ENCODE data around the gene TMEM91. TPM values are rescaled to one million over a fixed set of nuclear protein-coding genes. Genes with fewer than 3 reads are reported as not detected.
A peak's percentile ranks its signal among the peaks of the same experiment; 100 is the strongest.

TMEM91 gene
- total and polyA plus RNA-seq, 7 donors, result 0.46 to 47.1 (median 13.6) TPM

GRCh38 chr19:41410336-41411054 is 34.2 kb downstream of the TMEM91 start:
- 93 to 95% methylated on average over 23 of the region's 23 CpGs for WGBS, 2 donors
- DNase-seq, result no peak
- H3K4me1 ChIP-seq, result peaks cover 0 to 24% (median 19%) of the 10 kb centered on the region in 4 donors
- H3K27ac ChIP-seq, result peak overlapping the region in 2 of 4 donors; percentile 4 to 18
- H3K4me3 ChIP-seq, result no peak overlapping the region
- no peak for TF ChIP-seq EP300 (IDR thresholded peaks at IDR 0.05)
- TF ChIP-seq CTCF (IDR thresholded peaks at IDR 0.05), result no peak
- no peak for TF ChIP-seq POLR2AphosphoS5 (IDR thresholded peaks at IDR 0.05)
- TF ChIP-seq POLR2A (IDR thresholded peaks at IDR 0.05), result no peak
- intact Hi-C loops (cut with DNase I), result no loop called here
- H3K36me3 ChIP-seq, result peaks cover 23 to 51% (median 33%) of the 10 kb centered on the region in 4 donors
- no peaks in the 10 kb centered on the region for H3K27me3 ChIP-seq
- H3K9me3 ChIP-seq, result no peaks in the 10 kb centered on the region

- Histone ChIP-seq H3K4me1 (peaks cover 0 to 24% (median 19%) of the 10 kb centered on the region in 4 donors), H3K27me3 (no peaks in the 10 kb centered on the region), H3K27ac (peak overlapping the region in 1 of 4 donors; percentile 30), H3K9me3 (no peaks in the 10 kb centered on the region), H3K36me3 (peaks cover 23 to 57% (median 33%) of the 10 kb centered on the region in 4 donors), H3K4me3 (no peak overlapping the region)
- DNase-seq, result no peak
- no peak for TF ChIP-seq EP300 (IDR thresholded peaks at IDR 0.05)
- no peak for TF ChIP-seq POLR2AphosphoS5 (IDR thresholded peaks at IDR 0.05)
- no peak for TF ChIP-seq CTCF (IDR thresholded peaks at IDR 0.05)
- TF ChIP-seq POLR2A (IDR thresholded peaks at IDR 0.05), result no peak
- 77 to 79% methylated on average over 9 of the region's 9 CpGs for WGBS, 2 donors
- intact Hi-C loops (cut with DNase I), result no loop called here
Observed at GRCh38 chr19:41411100-41411967, 35.0 kb downstream of the TMEM91 start.

GRCh38 chr19:41411968-41412265 is 35.6 kb downstream of the TMEM91 start:
- Histone ChIP-seq H3K36me3 (peaks cover 23 to 63% (median 38%) of the 10 kb centered on the region in 4 donors), H3K4me1 (peaks cover 0 to 24% (median 19%) of the 10 kb centered on the region in 4 donors), H3K27ac (no peak overlapping the region), H3K27me3 (no peaks in the 10 kb centered on the region), H3K9me3 (no peaks in the 10 kb centered on the region), H3K4me3 (no peak overlapping the region)
- DNase-seq, result no peak
- intact Hi-C loops (cut with DNase I), result no loop called here
- WGBS, 2 donors, result 74 to 84% methylated on average over 11 of the region's 11 CpGs
- no peak for TF ChIP-seq CTCF (IDR thresholded peaks at IDR 0.05)
- peak in 1 of 4 donors; percentile 16 for TF ChIP-seq POLR2AphosphoS5 (IDR thresholded peaks at IDR 0.05)

GRCh38 chr19:41412953-41413352 is 36.6 kb downstream of the TMEM91 start:
- Histone ChIP-seq H3K27me3 (no peaks in the 10 kb centered on the region), H3K4me3 (no peak overlapping the region), H3K27ac (no peak overlapping the region), H3K9me3 (no peaks in the 10 kb centered on the region), H3K4me1 (peaks cover 0 to 24% (median 19%) of the 10 kb centered on the region in 4 donors), H3K36me3 (peaks cover 23 to 72% (median 40%) of the 10 kb centered on the region in 4 donors)
- intact Hi-C loops (cut with DNase I), result no loop called here
- DNase-seq, result no peak
- no peak for TF ChIP-seq POLR2A (IDR thresholded peaks at IDR 0.05)
- TF ChIP-seq POLR2AphosphoS5 (IDR thresholded peaks at IDR 0.05), result no peak
- no peak for TF ChIP-seq EP300 (IDR thresholded peaks at IDR 0.05)
- TF ChIP-seq CTCF (IDR thresholded peaks at IDR 0.05), result no peak
- WGBS, 2 donors, result 96 to 99% methylated on average over 5 of the region's 5 CpGs

Data from sigmoid colon (tissue), 7 donors.